GM13976 (cell line): ENCODE results near the gene RASGRF2.

Source experiments
- DNase-seq: peaks from one replicate; pipeline ENCODE4 v3.0.0; 2012; ENCODE audit warnings: low spot score
- in situ Hi-C: fragments of 300-500 bp; cut with MboI; formaldehyde crosslinking; loops from one replicate; pipeline ENCODE4 v1.12.0; 2022; ENCODE audit warnings: low sequenced_read_pairs, mixed read lengths, inconsistent platforms; ENCODE audit not compliant: unreplicated experiment
- TF ChIP-seq, protein P1 (sequence below): IDR thresholded peaks from 2 replicates; pipeline ENCODE4 v1.5.1; 2012; ENCODE audit warnings: borderline replicate concordance, mild to moderate bottlenecking; ENCODE audit not compliant: insufficient read depth; ENCODE audit errors: extremely low read depth, missing control alignments, control extremely low read depth

Gene RASGRF2

DNA sequence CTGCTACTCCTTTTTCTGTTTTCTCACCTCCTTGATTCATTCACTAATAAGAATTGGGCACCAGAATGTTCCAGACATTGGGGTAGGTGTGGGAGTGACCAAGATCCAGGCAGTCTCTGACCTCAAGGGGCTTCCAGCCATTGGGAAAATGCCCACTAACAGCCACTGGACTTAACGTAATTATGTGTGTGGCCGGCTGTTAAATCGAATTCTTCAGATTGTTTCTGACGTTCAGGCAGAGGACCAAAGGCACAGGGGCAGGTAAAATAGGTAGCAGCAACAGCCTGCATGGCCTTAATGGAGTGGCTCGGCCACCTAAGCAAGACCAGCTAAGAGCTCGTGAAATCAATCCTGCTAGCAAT, 224.6 kb downstream of the RASGRF2 start:
- no peak for DNase-seq
- in situ Hi-C loops = no loop called here
- TF ChIP-seq, protein P1, sequence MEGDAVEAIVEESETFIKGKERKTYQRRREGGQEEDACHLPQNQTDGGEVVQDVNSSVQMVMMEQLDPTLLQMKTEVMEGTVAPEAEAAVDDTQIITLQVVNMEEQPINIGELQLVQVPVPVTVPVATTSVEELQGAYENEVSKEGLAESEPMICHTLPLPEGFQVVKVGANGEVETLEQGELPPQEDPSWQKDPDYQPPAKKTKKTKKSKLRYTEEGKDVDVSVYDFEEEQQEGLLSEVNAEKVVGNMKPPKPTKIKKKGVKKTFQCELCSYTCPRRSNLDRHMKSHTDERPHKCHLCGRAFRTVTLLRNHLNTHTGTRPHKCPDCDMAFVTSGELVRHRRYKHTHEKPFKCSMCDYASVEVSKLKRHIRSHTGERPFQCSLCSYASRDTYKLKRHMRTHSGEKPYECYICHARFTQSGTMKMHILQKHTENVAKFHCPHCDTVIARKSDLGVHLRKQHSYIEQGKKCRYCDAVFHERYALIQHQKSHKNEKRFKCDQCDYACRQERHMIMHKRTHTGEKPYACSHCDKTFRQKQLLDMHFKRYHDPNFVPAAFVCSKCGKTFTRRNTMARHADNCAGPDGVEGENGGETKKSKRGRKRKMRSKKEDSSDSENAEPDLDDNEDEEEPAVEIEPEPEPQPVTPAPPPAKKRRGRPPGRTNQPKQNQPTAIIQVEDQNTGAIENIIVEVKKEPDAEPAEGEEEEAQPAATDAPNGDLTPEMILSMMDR = no peak

DNA sequence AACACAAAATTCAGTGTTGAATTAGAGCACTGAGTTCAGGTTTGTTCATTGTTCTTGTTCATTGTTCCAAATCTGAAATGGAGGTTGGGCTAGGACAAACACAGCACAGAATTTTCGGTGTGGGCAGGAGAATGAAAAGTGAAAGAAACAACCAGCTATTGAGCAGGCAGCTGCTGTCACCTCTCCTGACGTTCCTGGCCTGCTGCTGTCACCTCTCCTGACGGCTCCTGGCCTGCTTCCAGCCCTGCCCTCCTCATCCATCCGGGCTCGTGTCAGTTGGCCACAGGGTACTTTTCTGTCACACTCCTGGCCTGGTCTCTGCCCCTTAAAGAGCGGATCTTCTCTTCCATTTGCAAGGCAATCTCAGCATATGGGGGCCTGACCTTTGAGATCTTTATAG, 227.7 kb downstream of the RASGRF2 start:
- in situ Hi-C loops = no loop called here
- DNase-seq = no peak
- TF ChIP-seq, protein P1 = no peak

DNA sequence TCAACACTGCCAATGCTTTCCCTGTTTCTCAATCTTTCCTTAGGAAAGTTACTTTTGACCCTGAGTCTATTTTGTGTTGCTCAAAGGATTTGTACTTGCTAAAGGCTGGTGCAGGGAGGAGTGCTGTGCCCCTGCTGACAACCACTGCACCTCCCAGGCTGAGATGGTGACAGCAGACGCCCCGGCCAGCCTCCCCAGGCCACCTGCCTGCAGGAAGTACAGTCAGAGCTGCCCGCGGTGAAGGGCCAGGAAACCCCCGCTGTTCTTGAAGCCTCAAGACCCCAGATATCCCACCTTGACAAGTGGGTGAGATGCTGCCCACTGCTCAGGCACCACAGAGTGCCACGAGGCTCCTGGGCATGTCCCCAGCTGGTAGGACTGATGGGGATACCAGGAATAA, 228.8 kb downstream of the RASGRF2 start:
- no peak for DNase-seq
- in situ Hi-C loops = no loop called here
- TF ChIP-seq, protein P1 = no peak

DNA sequence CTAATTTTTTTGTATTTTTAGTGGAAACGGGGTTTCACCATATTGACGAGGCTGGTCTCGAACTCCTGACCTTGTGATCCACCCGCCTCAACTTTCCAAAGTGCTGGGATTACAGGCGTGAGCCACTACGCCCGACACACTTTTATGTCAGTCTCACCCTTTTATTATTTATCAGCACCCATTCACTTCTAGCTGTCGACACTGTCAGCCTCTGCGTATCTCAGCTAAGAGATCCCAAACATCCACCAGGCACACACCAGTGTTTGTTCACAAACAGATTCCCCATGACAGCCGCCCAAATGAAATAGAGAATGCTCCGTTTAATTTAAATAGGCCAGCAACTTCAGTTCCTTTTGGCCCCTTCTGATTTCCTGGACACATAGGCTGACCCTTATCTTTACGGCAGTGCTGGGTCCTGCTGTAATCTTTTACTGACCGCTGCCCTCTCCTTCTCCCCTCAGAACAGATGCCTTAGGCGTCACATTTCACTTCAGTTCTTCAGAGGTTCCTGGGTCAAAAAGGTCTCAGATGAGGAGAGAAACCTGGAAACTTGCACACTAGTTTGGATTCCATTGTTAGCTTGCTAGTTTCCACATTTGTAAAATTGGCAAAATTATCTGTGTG, 229.8 kb downstream of the RASGRF2 start:
- TF ChIP-seq, protein P1 = no peak
- in situ Hi-C loops = loop anchor here (10.0 kb wide), 1 partner anchor 505 kb away; no protein-coding TSS in a partner anchor
- no peak for DNase-seq

DNA sequence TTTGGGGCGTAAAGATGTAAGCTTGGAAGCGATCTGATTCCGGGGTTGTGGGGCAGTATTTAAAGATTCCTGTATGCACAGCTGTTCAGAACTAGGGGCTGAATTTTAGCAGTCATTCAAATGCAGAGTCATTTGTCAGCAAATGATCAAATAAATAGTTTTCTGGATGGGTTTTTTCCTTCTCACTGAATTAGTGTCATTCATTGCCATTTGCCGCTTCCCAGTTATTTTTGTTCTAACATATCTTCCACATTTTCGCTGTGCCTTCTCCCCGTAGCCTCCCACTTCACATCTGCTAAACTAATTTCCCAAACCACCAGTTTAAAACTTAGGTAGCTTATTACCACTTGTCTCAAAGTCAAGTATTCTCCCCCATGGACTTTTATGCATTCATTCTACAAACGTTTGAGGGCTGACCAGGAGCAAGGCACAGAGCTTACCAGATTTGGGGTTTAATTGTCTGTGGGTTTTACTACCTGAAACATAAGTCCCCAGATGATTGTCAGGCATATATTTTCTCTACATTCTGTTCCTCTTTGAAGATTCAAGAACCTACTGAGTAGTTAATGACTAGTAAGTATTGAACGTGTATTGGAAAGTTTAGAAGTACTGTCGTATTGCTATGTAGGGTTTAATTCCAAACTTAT, 231.7 kb downstream of the RASGRF2 start:
- TF ChIP-seq, protein P1 = no peak
- in situ Hi-C loops = loop anchor here (10.0 kb wide), 1 partner anchor 507 kb away; no protein-coding TSS in a partner anchor
- DNase-seq = no peak

DNA sequence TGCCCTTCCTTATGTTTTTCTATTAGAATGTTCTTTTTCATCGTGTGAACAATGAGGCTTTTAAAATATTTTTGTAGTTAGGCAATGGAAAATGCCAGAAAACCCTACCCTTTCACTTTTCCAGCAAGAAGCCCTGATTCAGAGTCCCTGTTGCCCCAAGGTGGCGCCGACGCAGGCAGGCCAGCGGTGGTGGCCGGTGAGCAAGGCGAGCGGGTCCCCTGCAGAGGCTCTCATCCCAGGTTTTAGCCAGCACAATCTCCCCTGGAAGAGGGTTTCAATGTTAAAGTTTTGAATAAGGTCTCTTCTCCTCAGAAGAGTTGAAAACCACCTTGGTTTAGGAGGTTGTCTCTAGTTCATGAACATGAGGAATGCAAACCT, 232.2 kb downstream of the RASGRF2 start:
- TF ChIP-seq, protein P1 = no peak
- DNase-seq = no peak
- in situ Hi-C loops = loop anchor here (10.0 kb wide), 1 partner anchor 508 kb away; no protein-coding TSS in a partner anchor
